ENCODE results near the gene CHID1.

The CHID1 gene

DNA sequence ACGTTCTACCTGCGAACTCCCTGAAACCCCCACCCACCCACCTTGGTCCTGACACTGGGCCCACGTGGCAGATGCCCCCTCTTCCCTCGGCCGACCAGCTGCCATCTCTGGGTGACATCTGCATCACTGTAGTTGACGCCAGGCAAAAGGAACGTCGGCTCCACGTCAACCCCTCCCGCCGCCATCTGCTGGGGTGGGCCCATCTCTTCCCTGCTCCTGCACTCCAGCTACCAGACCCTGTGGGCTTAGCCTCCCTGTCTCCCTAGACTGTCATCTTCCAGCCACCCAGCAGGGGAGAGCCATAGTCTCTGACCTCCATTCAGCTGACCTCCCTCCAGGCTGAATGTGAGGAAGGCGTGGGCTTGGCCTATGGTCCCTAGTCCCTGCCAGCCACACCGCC, 21.4 kb downstream of the CHID1 start:
- no peaks in the 10 kb centered on the region for H3K27me3 ChIP-seq (ENCODE audit: control insufficient read depth, low read length)
- no peaks in the 10 kb centered on the region for H4K20me1 ChIP-seq (ENCODE audit: control insufficient read depth, insufficient read depth, low read depth, low read length)
- H3F3A ChIP-seq (ENCODE audit: control insufficient read depth, insufficient read depth) = no peaks in the 10 kb centered on the region
- no peak overlapping the region for H3K4me2 ChIP-seq (ENCODE audit: low read length)
- no peaks in the 10 kb centered on the region for H3K4me1 ChIP-seq (ENCODE audit: control insufficient read depth, low read length)
- no peak overlapping the region for H3K4me3 ChIP-seq (ENCODE audit: low read length)
- TF ChIP-seq EZH2phosphoT487 (IDR thresholded peaks at IDR 0.05; ENCODE audit: borderline replicate concordance, low read length) = no peak
- TF ChIP-seq, protein P1, sequence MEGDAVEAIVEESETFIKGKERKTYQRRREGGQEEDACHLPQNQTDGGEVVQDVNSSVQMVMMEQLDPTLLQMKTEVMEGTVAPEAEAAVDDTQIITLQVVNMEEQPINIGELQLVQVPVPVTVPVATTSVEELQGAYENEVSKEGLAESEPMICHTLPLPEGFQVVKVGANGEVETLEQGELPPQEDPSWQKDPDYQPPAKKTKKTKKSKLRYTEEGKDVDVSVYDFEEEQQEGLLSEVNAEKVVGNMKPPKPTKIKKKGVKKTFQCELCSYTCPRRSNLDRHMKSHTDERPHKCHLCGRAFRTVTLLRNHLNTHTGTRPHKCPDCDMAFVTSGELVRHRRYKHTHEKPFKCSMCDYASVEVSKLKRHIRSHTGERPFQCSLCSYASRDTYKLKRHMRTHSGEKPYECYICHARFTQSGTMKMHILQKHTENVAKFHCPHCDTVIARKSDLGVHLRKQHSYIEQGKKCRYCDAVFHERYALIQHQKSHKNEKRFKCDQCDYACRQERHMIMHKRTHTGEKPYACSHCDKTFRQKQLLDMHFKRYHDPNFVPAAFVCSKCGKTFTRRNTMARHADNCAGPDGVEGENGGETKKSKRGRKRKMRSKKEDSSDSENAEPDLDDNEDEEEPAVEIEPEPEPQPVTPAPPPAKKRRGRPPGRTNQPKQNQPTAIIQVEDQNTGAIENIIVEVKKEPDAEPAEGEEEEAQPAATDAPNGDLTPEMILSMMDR (IDR thresholded peaks at IDR 0.05; ENCODE audit: low read depth, low read length, poor library complexity, severe bottlenecking) = no peak
- H3K79me2 ChIP-seq (ENCODE audit: control insufficient read depth, low read length) = no peaks in the 10 kb centered on the region
- H3K36me3 ChIP-seq (ENCODE audit: control insufficient read depth, low read length) = peaks cover 20% of the 10 kb centered on the region
- no peaks in the 10 kb centered on the region for H3K9me3 ChIP-seq (ENCODE audit: control insufficient read depth, insufficient read depth, low read length)
- H3K27ac ChIP-seq (ENCODE audit: low read depth, low read length) = no peak overlapping the region
- H3K9me2 ChIP-seq (replicated peaks; ENCODE audit: control insufficient read depth, low read length) = no peaks in the 10 kb centered on the region

DNA sequence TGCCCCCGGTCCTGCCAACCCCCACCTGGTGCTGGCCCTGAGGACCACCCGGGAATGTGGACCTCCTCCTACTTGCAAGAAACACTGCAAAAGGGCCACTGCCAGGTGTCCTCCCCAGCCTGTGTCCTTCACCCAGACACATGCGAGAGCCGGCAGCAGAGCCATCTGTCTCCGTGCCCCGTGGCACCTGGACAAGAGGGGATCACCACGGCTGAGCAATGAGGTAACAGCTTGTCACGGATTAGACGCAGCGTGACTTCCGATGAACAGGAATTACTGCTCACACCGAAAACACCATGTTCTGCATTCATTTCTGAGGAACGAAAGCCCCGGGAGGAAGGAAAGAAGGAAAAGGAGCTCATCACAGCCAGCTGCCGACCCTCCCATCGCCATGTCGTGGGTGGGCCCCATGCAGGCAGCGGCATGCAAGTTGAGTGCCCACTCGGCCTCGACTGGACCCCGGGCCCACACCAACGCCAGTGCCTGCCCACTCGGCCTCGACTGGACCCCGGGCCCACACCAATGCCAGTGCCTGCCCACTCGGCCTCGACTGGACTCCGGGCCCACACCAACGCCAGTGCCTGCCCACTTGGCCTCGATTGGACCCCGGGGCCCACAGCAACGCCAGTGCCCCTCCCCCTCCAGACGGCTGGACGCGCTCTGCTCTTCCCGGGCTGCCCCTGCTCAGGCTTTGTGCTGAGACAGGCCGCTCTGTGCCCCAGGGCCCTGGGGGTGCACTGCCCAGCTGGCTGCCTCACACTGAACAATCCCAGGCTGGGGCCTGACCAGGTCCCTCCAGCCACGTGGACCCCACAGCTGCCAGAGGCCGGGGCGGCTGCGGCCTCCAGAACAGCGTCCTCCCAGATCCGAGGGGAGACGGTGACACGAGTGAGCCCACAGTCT, 22.0 kb downstream of the CHID1 start:
- Histone ChIP-seq H3K27ac (ENCODE audit: low read depth, low read length) (no peak overlapping the region), H3K27me3 (ENCODE audit: control insufficient read depth, low read length) (no peaks in the 10 kb centered on the region), H3K79me2 (ENCODE audit: control insufficient read depth, low read length) (no peaks in the 10 kb centered on the region), H3K9me3 (ENCODE audit: control insufficient read depth, insufficient read depth, low read length) (no peaks in the 10 kb centered on the region), H3K4me3 (ENCODE audit: low read length) (no peak overlapping the region), H3K9me2 (replicated peaks; ENCODE audit: control insufficient read depth, low read length) (no peaks in the 10 kb centered on the region), H4K20me1 (ENCODE audit: control insufficient read depth, insufficient read depth, low read depth, low read length) (no peaks in the 10 kb centered on the region), H3K4me2 (ENCODE audit: low read length) (no peak overlapping the region), H3K36me3 (ENCODE audit: control insufficient read depth, low read length) (peaks cover 22% of the 10 kb centered on the region), H3K4me1 (ENCODE audit: control insufficient read depth, low read length) (no peaks in the 10 kb centered on the region), H3F3A (ENCODE audit: control insufficient read depth, insufficient read depth) (no peaks in the 10 kb centered on the region)
- TF ChIP-seq, protein P1 (IDR thresholded peaks at IDR 0.05; ENCODE audit: low read depth, low read length, poor library complexity, severe bottlenecking) = no peak
- TF ChIP-seq EZH2phosphoT487 (IDR thresholded peaks at IDR 0.05; ENCODE audit: borderline replicate concordance, low read length) = no peak

DNA sequence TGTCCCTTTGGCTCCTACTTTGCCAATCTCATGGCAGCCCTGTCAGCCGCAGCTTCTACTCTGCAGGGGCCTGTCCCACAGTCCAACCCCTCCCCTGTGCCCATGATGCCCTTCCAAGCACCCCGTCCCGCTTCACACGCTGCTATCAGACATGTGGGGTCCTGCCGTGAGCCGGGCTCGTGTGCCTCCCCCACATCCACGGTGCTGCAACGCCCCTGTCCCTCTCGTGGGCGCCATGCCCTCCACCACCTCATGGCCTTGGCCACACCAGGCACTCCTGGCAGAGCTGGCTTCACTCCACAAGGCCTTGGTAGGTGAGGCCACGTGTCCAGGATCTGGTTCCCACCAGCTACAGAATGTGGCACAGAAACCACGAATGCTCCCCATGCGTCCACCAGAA, 23.0 kb downstream of the CHID1 start:
- Histone ChIP-seq H4K20me1 (ENCODE audit: control insufficient read depth, insufficient read depth, low read depth, low read length) (no peaks in the 10 kb centered on the region), H3K4me3 (ENCODE audit: low read length) (no peak overlapping the region)
- no peak for TF ChIP-seq EZH2phosphoT487 (IDR thresholded peaks at IDR 0.05; ENCODE audit: borderline replicate concordance, low read length)
- TF ChIP-seq, protein P1 (IDR thresholded peaks at IDR 0.05; ENCODE audit: low read depth, low read length, poor library complexity, severe bottlenecking) = no peak

More for the DNA sequence above, 23.0 kb downstream of the CHID1 start:
- H3K27me3 ChIP-seq (ENCODE audit: control insufficient read depth, low read length) = no peaks in the 10 kb centered on the region
- no peaks in the 10 kb centered on the region for H3K9me2 ChIP-seq (replicated peaks; ENCODE audit: control insufficient read depth, low read length)
- peaks cover 23% of the 10 kb centered on the region for H3K36me3 ChIP-seq (ENCODE audit: control insufficient read depth, low read length)
- H3K9me3 ChIP-seq (ENCODE audit: control insufficient read depth, insufficient read depth, low read length) = no peaks in the 10 kb centered on the region
- no peak overlapping the region for H3K27ac ChIP-seq (ENCODE audit: low read depth, low read length)
- H3K4me1 ChIP-seq (ENCODE audit: control insufficient read depth, low read length) = no peaks in the 10 kb centered on the region
- no peak overlapping the region for H3K4me2 ChIP-seq (ENCODE audit: low read length)
- H3F3A ChIP-seq (ENCODE audit: control insufficient read depth, insufficient read depth) = no peaks in the 10 kb centered on the region
- H3K79me2 ChIP-seq (ENCODE audit: control insufficient read depth, low read length) = no peaks in the 10 kb centered on the region
